ENCODE results near the gene RTN4RL1.

Gene RTN4RL1

GRCh38 chr17:1949754-1950153, 75.4 kb downstream of the RTN4RL1 start:
- Histone ChIP-seq H3K4me3 (ENCODE audit: low read length) (no peak overlapping the region), H3K36me3 (ENCODE audit: control insufficient read depth, insufficient read depth, low read length) (no peaks in the 10 kb centered on the region), H3K4me1 (ENCODE audit: control insufficient read depth, insufficient read depth, low read length) (no peaks in the 10 kb centered on the region)

GRCh38 chr17:1948517-1948825, 76.7 kb downstream of the RTN4RL1 start:
- Histone ChIP-seq H3K27me3 (ENCODE audit: control insufficient read depth, insufficient read depth, low read length) (no peaks in the 10 kb centered on the region), H3K4me3 (ENCODE audit: low read length) (no peak overlapping the region), H3K36me3 (ENCODE audit: control insufficient read depth, insufficient read depth, low read length) (no peaks in the 10 kb centered on the region), H3K9me3 (ENCODE audit: control insufficient read depth, low read length) (no peaks in the 10 kb centered on the region), H3K4me1 (ENCODE audit: control insufficient read depth, insufficient read depth, low read length) (no peaks in the 10 kb centered on the region), H3K9ac (ENCODE audit: low read length) (no peak overlapping the region)

More at GRCh38 chr17:1949754-1950153, 75.4 kb downstream of the RTN4RL1 start:
- no peaks in the 10 kb centered on the region for H3K27me3 ChIP-seq (ENCODE audit: control insufficient read depth, insufficient read depth, low read length)
- no peaks in the 10 kb centered on the region for H3K9me3 ChIP-seq (ENCODE audit: control insufficient read depth, low read length)
- no peak overlapping the region for H3K9ac ChIP-seq (ENCODE audit: low read length)

GRCh38 chr17:1947743-1948516, 77.2 kb downstream of the RTN4RL1 start:
- no peak overlapping the region for H3K4me3 ChIP-seq (ENCODE audit: low read length)
- H3K4me1 ChIP-seq (ENCODE audit: control insufficient read depth, insufficient read depth, low read length) = no peaks in the 10 kb centered on the region
- no peaks in the 10 kb centered on the region for H3K36me3 ChIP-seq (ENCODE audit: control insufficient read depth, insufficient read depth, low read length)
- no peaks in the 10 kb centered on the region for H3K27me3 ChIP-seq (ENCODE audit: control insufficient read depth, insufficient read depth, low read length)
- no peaks in the 10 kb centered on the region for H3K9me3 ChIP-seq (ENCODE audit: control insufficient read depth, low read length)
- no peak overlapping the region for H3K9ac ChIP-seq (ENCODE audit: low read length)

- Histone ChIP-seq H3K4me1 (ENCODE audit: control insufficient read depth, insufficient read depth, low read length) (no peaks in the 10 kb centered on the region), H3K4me3 (ENCODE audit: low read length) (no peak overlapping the region), H3K9ac (ENCODE audit: low read length) (no peak overlapping the region), H3K9me3 (ENCODE audit: control insufficient read depth, low read length) (no peaks in the 10 kb centered on the region), H3K36me3 (ENCODE audit: control insufficient read depth, insufficient read depth, low read length) (no peaks in the 10 kb centered on the region), H3K27me3 (ENCODE audit: control insufficient read depth, insufficient read depth, low read length) (no peaks in the 10 kb centered on the region)
Observed at GRCh38 chr17:1947229-1947742, 77.8 kb downstream of the RTN4RL1 start.

- no peaks in the 10 kb centered on the region for H3K36me3 ChIP-seq (ENCODE audit: control insufficient read depth, insufficient read depth, low read length)
- no peaks in the 10 kb centered on the region for H3K27me3 ChIP-seq (ENCODE audit: control insufficient read depth, insufficient read depth, low read length)
- no peak overlapping the region for H3K9ac ChIP-seq (ENCODE audit: low read length)
- no peaks in the 10 kb centered on the region for H3K4me1 ChIP-seq (ENCODE audit: control insufficient read depth, insufficient read depth, low read length)
- H3K4me3 ChIP-seq (ENCODE audit: low read length) = no peak overlapping the region
- no peaks in the 10 kb centered on the region for H3K9me3 ChIP-seq (ENCODE audit: control insufficient read depth, low read length)
Observed at GRCh38 chr17:1946021-1946932, 78.9 kb downstream of the RTN4RL1 start.

GRCh38 chr17:1945621-1946020, 79.5 kb downstream of the RTN4RL1 start:
- Histone ChIP-seq H3K4me1 (ENCODE audit: control insufficient read depth, insufficient read depth, low read length) (no peaks in the 10 kb centered on the region), H3K9ac (ENCODE audit: low read length) (no peak overlapping the region)

GRCh38 chr17:1943436-1943831, 81.7 kb downstream of the RTN4RL1 start:
- Histone ChIP-seq H3K27me3 (ENCODE audit: control insufficient read depth, insufficient read depth, low read length) (no peaks in the 10 kb centered on the region), H3K36me3 (ENCODE audit: control insufficient read depth, insufficient read depth, low read length) (no peaks in the 10 kb centered on the region), H3K4me1 (ENCODE audit: control insufficient read depth, insufficient read depth, low read length) (no peaks in the 10 kb centered on the region), H3K4me3 (ENCODE audit: low read length) (no peak overlapping the region), H3K9me3 (ENCODE audit: control insufficient read depth, low read length) (no peaks in the 10 kb centered on the region), H3K9ac (ENCODE audit: low read length) (no peak overlapping the region)

More at GRCh38 chr17:1945621-1946020, 79.5 kb downstream of the RTN4RL1 start:
- Histone ChIP-seq H3K36me3 (ENCODE audit: control insufficient read depth, insufficient read depth, low read length) (no peaks in the 10 kb centered on the region), H3K9me3 (ENCODE audit: control insufficient read depth, low read length) (no peaks in the 10 kb centered on the region), H3K4me3 (ENCODE audit: low read length) (no peak overlapping the region), H3K27me3 (ENCODE audit: control insufficient read depth, insufficient read depth, low read length) (no peaks in the 10 kb centered on the region)

- no peaks in the 10 kb centered on the region for H3K9me3 ChIP-seq (ENCODE audit: control insufficient read depth, low read length)
- H3K27me3 ChIP-seq (ENCODE audit: control insufficient read depth, insufficient read depth, low read length) = no peaks in the 10 kb centered on the region
- no peaks in the 10 kb centered on the region for H3K36me3 ChIP-seq (ENCODE audit: control insufficient read depth, insufficient read depth, low read length)
- H3K4me1 ChIP-seq (ENCODE audit: control insufficient read depth, insufficient read depth, low read length) = no peaks in the 10 kb centered on the region
- no peak overlapping the region for H3K9ac ChIP-seq (ENCODE audit: low read length)
- H3K4me3 ChIP-seq (ENCODE audit: low read length) = no peak overlapping the region
Observed at GRCh38 chr17:1942666-1943435, 82.3 kb downstream of the RTN4RL1 start.

GRCh38 chr17:1942066-1942365, 83.1 kb downstream of the RTN4RL1 start:
- no peaks in the 10 kb centered on the region for H3K9me3 ChIP-seq (ENCODE audit: control insufficient read depth, low read length)
- no peaks in the 10 kb centered on the region for H3K4me1 ChIP-seq (ENCODE audit: control insufficient read depth, insufficient read depth, low read length)
- no peaks in the 10 kb centered on the region for H3K27me3 ChIP-seq (ENCODE audit: control insufficient read depth, insufficient read depth, low read length)
- no peak overlapping the region for H3K4me3 ChIP-seq (ENCODE audit: low read length)
- no peak overlapping the region for H3K9ac ChIP-seq (ENCODE audit: low read length)
- H3K36me3 ChIP-seq (ENCODE audit: control insufficient read depth, insufficient read depth, low read length) = no peaks in the 10 kb centered on the region

GRCh38 chr17:1941272-1942065, 83.7 kb downstream of the RTN4RL1 start:
- Histone ChIP-seq H3K27me3 (ENCODE audit: control insufficient read depth, insufficient read depth, low read length) (no peaks in the 10 kb centered on the region), H3K4me3 (ENCODE audit: low read length) (no peak overlapping the region), H3K9me3 (ENCODE audit: control insufficient read depth, low read length) (no peaks in the 10 kb centered on the region), H3K9ac (ENCODE audit: low read length) (no peak overlapping the region), H3K36me3 (ENCODE audit: control insufficient read depth, insufficient read depth, low read length) (no peaks in the 10 kb centered on the region), H3K4me1 (ENCODE audit: control insufficient read depth, insufficient read depth, low read length) (no peaks in the 10 kb centered on the region)

- H3K9ac ChIP-seq (ENCODE audit: low read length) = no peak overlapping the region
- no peaks in the 10 kb centered on the region for H3K9me3 ChIP-seq (ENCODE audit: control insufficient read depth, low read length)
- H3K4me3 ChIP-seq (ENCODE audit: low read length) = no peak overlapping the region
- no peaks in the 10 kb centered on the region for H3K36me3 ChIP-seq (ENCODE audit: control insufficient read depth, insufficient read depth, low read length)
- no peaks in the 10 kb centered on the region for H3K27me3 ChIP-seq (ENCODE audit: control insufficient read depth, insufficient read depth, low read length)
- no peaks in the 10 kb centered on the region for H3K4me1 ChIP-seq (ENCODE audit: control insufficient read depth, insufficient read depth, low read length)
Observed at GRCh38 chr17:1940810-1941185, 84.3 kb downstream of the RTN4RL1 start.

All from mucosa of stomach (tissue), 1 donor.